Right cardiac atrium (tissue), 5 donors: ENCODE data around the gene RFX2. TPM values are rescaled to one million over a fixed set of nuclear protein-coding genes. Genes with fewer than 3 reads are reported as not detected.

Experiments used
- ATAC-seq, 2 donors: fragments of 200-7000 bp; cut with Tn5 transposase; one replicate each; pipeline versions ENCODE4 v1.8.0 to v1.9.1; 2020; ENCODE audit warnings: moderate library complexity in 2 of 2, mild to moderate bottlenecking in 1 of 2
- DNase-seq, 3 donors: peaks; one replicate each; pipeline ENCODE4 v3.0.0-alpha.2; 2020
- H3K27ac ChIP-seq: one replicate; pipeline ENCODE4 v1.5.1; 2013; ENCODE audit warnings: mild to moderate bottlenecking, low read length, control low read depth, moderate library complexity
- H3K27me3 ChIP-seq: one replicate; pipeline ENCODE4 v1.6.1; 2013; ENCODE audit not compliant: control insufficient read depth, insufficient read depth
- H3K4me1 ChIP-seq: one replicate; pipeline ENCODE4 v1.6.1; 2013; ENCODE audit warnings: low read length; ENCODE audit not compliant: control insufficient read depth, insufficient read depth
- H3K4me3 ChIP-seq: one replicate; pipeline ENCODE4 v1.5.1; 2013; ENCODE audit warnings: low read length, control low read depth
- H3K9me3 ChIP-seq: one replicate; pipeline ENCODE4 v1.6.1; 2013; ENCODE audit warnings: low read length; ENCODE audit not compliant: control insufficient read depth
- WGBS: extraction: QIAGEN DNeasy Blood & Tissue Kit; methylation state at CpG from one replicate; pipeline ENCODE4 v1.1.7; 2013; 5-methylcytosine and 5-hydroxymethylcytosine counted together
- intact Hi-C, 4 donors: fragments of 100-400 bp; cut with DNase I; formaldehyde crosslinking; loops; one replicate each; pipeline versions ENCODE4 v1.11.0 to v1.14.0; 2022 to 2023
- polyA plus RNA-seq: library from polyadenylated mRNA; stranded (reverse); fragments of 200-250 nt; gene quantifications from one replicate; pipeline ENCODE4 v1.2.3, GENCODE V29; 2013
- total RNA-seq, 4 donors: library from RNA; stranded (reverse); fragmentation: NEBNext Ultra II Directional; extraction: Animal tissue kit (Norgen Biotek cat#: 25700); gene quantifications; one replicate each; pipeline ENCODE4 v1.2.1, GENCODE V29; 2021
- donor health status: healthy with polysubstance abuse.
- donor health status: DM: no; HTN: yes; CAD: no.
- donor health status: DM: no; HTN: no; CAD: no.
- donor health status: DM: no; HTN: yes; CAD: no; lungs with severe emphysema.
- donor health status: DM: yes; HTN: yes; CAD: no.

RFX2 gene
- total and polyA plus RNA-seq, 5 donors, result 5.1 to 15.9 (median 8.2) TPM

GRCh38 chr19:6047256-6047655 is 63.0 kb downstream of the RFX2 start:
- ATAC-seq (no peak), DNase-seq (no peak)
- Histone ChIP-seq H3K4me3 (no peak overlapping the region), H3K4me1 (no peaks in the 10 kb centered on the region), H3K27ac (no peak overlapping the region), H3K27me3 (no peaks in the 10 kb centered on the region), H3K9me3 (no peaks in the 10 kb centered on the region)
- intact Hi-C loops, result loop anchor here in 2 of 4 donors (5.0 to 10.0 kb wide), 2 partner anchors 75 to 248 kb away; no protein-coding TSS in a partner anchor
- 90% methylated on average over 18 of the region's 18 CpGs for WGBS

GRCh38 chr19:6045108-6045507 is 65.2 kb downstream of the RFX2 start:
- Histone ChIP-seq H3K4me3 (no peak overlapping the region), H3K4me1 (no peaks in the 10 kb centered on the region), H3K27me3 (no peaks in the 10 kb centered on the region), H3K9me3 (no peaks in the 10 kb centered on the region), H3K27ac (no peak overlapping the region)
- 91% methylated on average over 7 of the region's 7 CpGs for WGBS
- DNase-seq (no peak), ATAC-seq (no peak)
- intact Hi-C loops, result loop anchor here in 2 of 4 donors (5.0 to 10.0 kb wide), 2 partner anchors 77 to 250 kb away; no protein-coding TSS in a partner anchor

- no peak for DNase-seq
- no peaks in the 10 kb centered on the region for H3K27me3 ChIP-seq
- ATAC-seq, result no peak
- intact Hi-C loops, result loop anchor here in 1 of 4 donors (10.0 kb wide), 1 partner anchor 251 kb away; no protein-coding TSS in a partner anchor
- no peak overlapping the region for H3K4me3 ChIP-seq
- no peaks in the 10 kb centered on the region for H3K9me3 ChIP-seq
- no peak overlapping the region for H3K27ac ChIP-seq
- WGBS, result 90% methylated on average over 21 of the region's 21 CpGs
- no peaks in the 10 kb centered on the region for H3K4me1 ChIP-seq
These were observed 66.1 kb downstream of the RFX2 start for GRCh38 chr19:6044056-6044805.

- no peak for ATAC-seq
- Histone ChIP-seq H3K27ac (no peak overlapping the region), H3K4me1 (no peaks in the 10 kb centered on the region), H3K27me3 (no peaks in the 10 kb centered on the region), H3K9me3 (no peaks in the 10 kb centered on the region), H3K4me3 (no peak overlapping the region)
- DNase-seq, result no peak
- intact Hi-C loops, result loop anchor here in 1 of 4 donors (10.0 kb wide), 1 partner anchor 252 kb away; no protein-coding TSS in a partner anchor
- 77% methylated on average over 12 of the region's 12 CpGs for WGBS
These were observed 67.2 kb downstream of the RFX2 start for GRCh38 chr19:6042776-6043726.

- no peak for DNase-seq
- no peaks in the 10 kb centered on the region for H3K4me1 ChIP-seq
- 91% methylated on average over 27 of the region's 27 CpGs for WGBS
- no peak for ATAC-seq
- intact Hi-C loops, result loop anchor here in 1 of 4 donors (10.0 kb wide), 1 partner anchor 253 kb away; no protein-coding TSS in a partner anchor
- no peaks in the 10 kb centered on the region for H3K9me3 ChIP-seq
- no peak overlapping the region for H3K27ac ChIP-seq
- H3K4me3 ChIP-seq, result no peak overlapping the region
- H3K27me3 ChIP-seq, result no peaks in the 10 kb centered on the region
These were observed 68.3 kb downstream of the RFX2 start for GRCh38 chr19:6041991-6042481.

GRCh38 chr19:6041071-6041470 is 69.2 kb downstream of the RFX2 start:
- DNase-seq, result no peak
- no peaks in the 10 kb centered on the region for H3K4me1 ChIP-seq
- no peaks in the 10 kb centered on the region for H3K27me3 ChIP-seq
- H3K4me3 ChIP-seq, result no peak overlapping the region
- WGBS, result 92% methylated on average over 5 of the region's 5 CpGs
- H3K9me3 ChIP-seq, result no peaks in the 10 kb centered on the region
- no peak overlapping the region for H3K27ac ChIP-seq
- no peak for ATAC-seq
- intact Hi-C loops, result loop anchor here in 1 of 4 donors (10.0 kb wide), 1 partner anchor 254 kb away; no protein-coding TSS in a partner anchor

- H3K9me3 ChIP-seq, result no peaks in the 10 kb centered on the region
- no peak overlapping the region for H3K4me3 ChIP-seq
- H3K27ac ChIP-seq, result no peak overlapping the region
- H3K4me1 ChIP-seq, result no peaks in the 10 kb centered on the region
- no peaks in the 10 kb centered on the region for H3K27me3 ChIP-seq
- 95% methylated on average over 31 of the region's 31 CpGs for WGBS
- intact Hi-C loops, result loop anchor here in 1 of 4 donors (10.0 kb wide), 1 partner anchor 255 kb away; no protein-coding TSS in a partner anchor
- ATAC-seq (peak; percentile 34 to 41), DNase-seq (no peak)
These were observed 70.6 kb downstream of the RFX2 start for GRCh38 chr19:6039566-6040225.

- Histone ChIP-seq H3K4me1 (no peaks in the 10 kb centered on the region), H3K27me3 (no peaks in the 10 kb centered on the region), H3K4me3 (no peak overlapping the region), H3K9me3 (no peaks in the 10 kb centered on the region), H3K27ac (no peak overlapping the region)
- ATAC-seq (no peak), DNase-seq (no peak)
- WGBS, result 81% methylated on average over 5 of the region's 5 CpGs
- intact Hi-C loops, result no loop called here
These were observed 71.5 kb downstream of the RFX2 start for GRCh38 chr19:6038634-6039405.

GRCh38 chr19:6035026-6035425 is 75.3 kb downstream of the RFX2 start:
- no peak for DNase-seq
- ATAC-seq, result no peak
- WGBS, result 87% methylated on average over 3 of the region's 3 CpGs
- intact Hi-C loops, result no loop called here
- H3K27ac ChIP-seq, result no peak overlapping the region
- H3K27me3 ChIP-seq, result no peaks in the 10 kb centered on the region
- no peak overlapping the region for H3K4me3 ChIP-seq
- H3K4me1 ChIP-seq, result no peaks in the 10 kb centered on the region
- no peaks in the 10 kb centered on the region for H3K9me3 ChIP-seq

GRCh38 chr19:6034512-6034911 is 75.8 kb downstream of the RFX2 start:
- intact Hi-C loops, result no loop called here
- ATAC-seq, result no peak
- H3K4me1 ChIP-seq, result no peaks in the 10 kb centered on the region
- 94% methylated on average over 4 of the region's 4 CpGs for WGBS
- H3K9me3 ChIP-seq, result no peaks in the 10 kb centered on the region
- no peak for DNase-seq
- no peak overlapping the region for H3K27ac ChIP-seq
- H3K4me3 ChIP-seq, result no peak overlapping the region
- H3K27me3 ChIP-seq, result no peaks in the 10 kb centered on the region
